HG03342 (cell line): ENCODE results near the gene DOP1B.
"Not testable (repeated sequence)": the region's sequence is repeated elsewhere in the genome, so short reads cannot be mapped to it uniquely, and the experiment has no call there.

Experiments used
- ATAC-seq: cut with Tn5 transposase; IDR thresholded peaks from one replicate; pipeline ENCODE4 v1.9.1; 2021; ENCODE audit warnings: mild to moderate bottlenecking, moderate library complexity; ENCODE audit not compliant: unreplicated experiment

DOP1B gene

DNA sequence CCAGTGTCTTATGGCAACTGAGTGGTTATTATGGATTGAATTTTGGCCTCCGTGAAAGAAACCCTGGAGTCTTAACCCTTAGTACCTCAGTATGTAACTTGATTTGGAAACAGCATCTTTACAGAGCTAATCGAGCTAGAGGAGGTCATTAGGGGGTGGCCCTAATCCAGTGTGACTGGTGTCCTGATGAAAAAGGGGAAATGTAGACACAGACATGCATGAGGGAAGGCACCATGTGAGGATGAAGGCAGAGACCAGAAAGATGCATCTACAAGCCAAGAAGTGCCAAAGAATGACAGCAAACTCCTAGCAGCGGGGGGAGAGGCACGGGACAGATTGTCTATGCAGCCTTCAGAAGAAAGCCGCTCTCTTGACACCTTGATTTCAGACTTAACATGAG is 14.7 kb downstream of the DOP1B start:
- no peak for ATAC-seq

GRCh38 chr21:36171741-36172331 is 15.2 kb downstream of the DOP1B start:
- no peak for ATAC-seq

- ATAC-seq, result no peak
These were observed 18.2 kb downstream of the DOP1B start for GRCh38 chr21:36174780-36175179.

DNA sequence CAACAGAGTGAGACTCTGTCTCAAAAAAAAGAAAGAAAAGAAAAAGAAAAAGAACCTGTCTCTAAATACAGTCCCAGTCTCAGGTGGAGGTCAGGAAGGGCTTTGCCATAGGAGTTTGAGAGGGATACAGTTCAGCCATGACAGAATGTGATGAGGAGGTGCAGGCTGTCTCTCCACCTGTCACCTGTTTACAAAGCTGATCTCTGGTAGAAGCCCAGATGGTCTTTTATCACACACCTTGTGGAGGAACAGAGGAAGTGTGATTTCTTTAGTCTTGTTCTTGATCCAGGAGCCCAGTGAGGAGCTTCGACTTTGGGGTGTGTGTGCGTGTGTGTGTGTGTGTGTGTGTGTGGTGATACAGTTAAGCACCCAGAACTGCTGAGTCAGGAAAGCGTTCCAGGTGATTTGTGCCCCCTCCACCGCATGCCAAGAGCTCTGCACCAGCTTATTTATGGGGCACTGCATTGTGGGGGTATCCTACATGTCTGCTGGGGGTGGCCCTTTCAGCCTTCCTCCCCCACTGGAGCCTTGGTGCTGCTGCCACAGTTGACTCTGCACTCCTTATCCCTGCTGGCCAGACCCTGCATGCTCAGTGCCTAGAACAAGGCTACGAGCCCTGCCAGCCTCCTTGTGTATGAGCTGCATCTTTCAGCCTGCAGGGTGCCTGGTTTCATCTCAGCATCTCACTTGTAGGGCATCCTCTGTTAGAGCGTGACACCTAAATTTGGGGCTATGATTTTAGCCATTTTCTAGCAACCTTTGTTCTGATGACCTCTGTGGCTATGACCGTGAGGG is 19.3 kb downstream of the DOP1B start:
- no peak for ATAC-seq

DNA sequence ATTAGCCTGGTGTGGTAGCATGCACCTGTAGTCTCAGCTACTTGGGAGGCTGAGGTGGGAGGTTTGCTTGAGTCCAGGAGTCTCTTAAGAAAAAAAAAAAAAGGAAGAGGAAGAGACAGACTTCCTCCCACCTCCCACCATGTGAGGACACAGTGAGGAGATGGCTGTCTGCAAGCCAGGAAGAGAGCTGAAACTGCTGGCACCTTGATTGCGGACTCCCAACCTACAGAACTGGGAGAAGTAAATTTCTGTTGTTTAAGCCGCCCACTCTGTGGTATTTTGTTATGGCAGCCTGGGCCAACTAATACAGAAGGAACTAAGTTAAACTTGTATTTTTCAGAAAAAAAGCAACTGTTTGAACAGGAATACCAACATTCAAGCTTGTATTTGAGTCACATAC is 21.7 kb downstream of the DOP1B start:
- ATAC-seq, result no peak

- no peak for ATAC-seq
These were observed 22.5 kb downstream of the DOP1B start for GRCh38 chr21:36179145-36179544.

DNA sequence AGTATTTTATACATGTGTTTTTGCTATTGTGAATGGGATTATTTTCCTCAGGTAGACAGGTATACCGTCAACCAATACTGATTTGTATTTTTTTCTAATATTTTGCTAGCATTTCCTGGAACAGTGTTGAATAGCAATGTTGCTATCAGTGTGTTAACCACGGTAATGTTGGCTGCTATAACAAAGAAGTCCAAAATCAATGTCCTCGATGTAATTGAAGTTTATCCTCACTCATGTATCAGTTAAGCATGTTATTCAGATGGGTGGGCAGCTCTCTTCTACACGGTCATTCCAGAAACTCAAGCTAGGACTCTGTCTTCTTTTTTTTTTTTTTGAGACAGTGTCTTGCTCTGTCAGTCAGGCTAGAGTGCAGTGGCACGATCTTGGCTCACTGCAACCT is 24.3 kb downstream of the DOP1B start:
- no peak for ATAC-seq

DNA sequence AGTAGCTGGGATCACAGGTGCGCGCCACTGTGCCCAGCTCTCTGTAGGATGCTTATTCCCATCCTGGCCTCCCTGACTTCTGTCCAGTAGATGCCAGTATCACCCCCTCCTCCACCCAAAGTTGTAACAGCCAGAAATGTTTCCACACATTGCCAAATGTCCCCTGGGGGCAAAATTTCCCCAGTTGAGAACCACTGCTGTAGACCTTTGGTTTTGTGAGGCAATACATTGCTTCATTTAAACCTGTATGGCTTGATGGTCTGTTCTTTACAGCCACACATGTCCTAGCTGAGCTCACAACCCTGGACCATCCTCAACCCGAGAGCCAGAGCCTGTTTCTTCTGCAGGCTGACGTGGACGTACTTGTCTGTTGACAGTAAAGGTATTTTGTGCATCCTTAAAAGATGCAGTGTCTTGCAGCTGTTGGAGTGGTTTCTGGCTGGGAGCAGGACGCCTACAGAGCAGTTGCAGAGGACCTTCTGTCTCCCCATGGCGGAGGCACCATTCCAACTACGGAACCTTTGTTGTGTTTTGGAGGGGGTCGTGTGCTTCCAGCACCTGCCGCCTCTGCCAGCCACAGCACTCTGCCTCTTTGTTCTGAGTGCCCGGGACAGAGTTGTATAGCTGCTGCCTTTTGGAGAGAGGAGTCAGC is 26.6 kb downstream of the DOP1B start:
- ATAC-seq, result no peak

GRCh38 chr21:36184545-36184944 is 27.9 kb downstream of the DOP1B start:
- ATAC-seq, result no peak

DNA sequence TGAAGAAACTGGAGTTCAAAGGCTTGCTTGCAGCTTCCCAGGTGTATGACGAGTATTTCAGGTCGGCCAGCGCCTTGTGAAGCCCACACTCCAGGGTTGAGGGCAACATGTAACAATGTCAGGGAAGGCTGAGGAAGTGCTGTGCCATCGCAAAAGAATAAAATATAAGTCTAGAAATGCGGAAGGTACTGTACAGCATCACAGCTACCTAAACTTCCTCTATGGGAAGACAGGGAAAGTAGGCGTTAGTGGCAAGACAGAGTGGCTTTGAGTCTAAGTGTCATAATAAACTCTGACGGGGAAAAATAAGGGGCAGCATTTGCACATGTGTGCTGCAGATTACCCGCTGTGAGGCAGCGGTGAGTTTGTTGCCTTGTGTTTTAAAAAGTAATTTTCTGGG is 28.9 kb downstream of the DOP1B start:
- no peak for ATAC-seq

DNA sequence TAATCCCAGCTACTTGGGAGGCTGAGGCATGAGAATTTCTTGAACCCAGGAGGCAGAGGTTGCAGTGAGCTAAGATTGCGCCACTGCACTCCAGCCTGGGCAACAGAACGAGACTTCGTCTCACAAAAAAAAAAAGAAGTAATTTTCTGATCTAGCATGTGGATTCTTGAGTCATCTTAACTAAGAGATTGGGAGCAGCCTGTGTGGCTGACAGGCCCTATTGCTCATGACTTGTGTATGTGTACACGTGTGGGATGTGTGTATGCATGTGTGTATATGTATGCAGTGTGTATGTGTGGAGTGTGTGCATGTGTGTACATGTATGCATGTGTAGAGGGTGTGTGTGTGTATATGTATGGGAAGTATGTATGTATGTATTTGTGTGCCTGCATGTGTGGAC is 29.5 kb downstream of the DOP1B start:
- ATAC-seq, result no peak

GRCh38 chr21:36186506-36187399 is 30.1 kb downstream of the DOP1B start:
- ATAC-seq, result no peak

DNA sequence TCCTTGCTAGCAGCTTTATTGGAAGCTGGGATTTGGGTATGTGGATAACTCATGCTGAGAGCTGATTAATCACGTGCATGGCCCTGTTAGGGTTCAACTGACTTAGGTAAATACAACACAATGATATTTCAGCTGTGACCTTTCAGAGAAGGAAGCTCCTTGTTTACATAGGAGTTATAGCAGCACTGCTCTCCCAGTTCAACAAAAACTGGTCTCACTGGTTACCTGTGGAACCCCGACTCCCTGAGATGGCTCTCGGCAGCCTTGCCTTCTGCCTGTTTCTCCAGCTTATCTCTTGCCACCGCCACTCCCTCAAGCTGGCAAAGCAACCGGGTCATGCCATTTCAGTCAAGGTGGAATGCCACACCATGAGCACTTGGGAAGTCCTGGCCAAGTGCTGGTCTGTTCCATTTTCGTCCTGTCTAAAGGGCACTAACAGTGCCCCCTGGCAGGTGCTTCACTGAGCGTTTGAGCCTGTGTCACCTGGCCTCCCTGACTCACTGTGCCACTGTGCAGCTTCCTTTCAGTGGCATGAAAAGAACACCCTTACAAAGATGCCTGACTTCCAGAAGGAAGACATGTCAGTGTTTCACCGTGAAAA is 31.6 kb downstream of the DOP1B start:
- no peak for ATAC-seq

GRCh38 chr21:36188937-36189336 is 32.3 kb downstream of the DOP1B start:
- no peak for ATAC-seq

DNA sequence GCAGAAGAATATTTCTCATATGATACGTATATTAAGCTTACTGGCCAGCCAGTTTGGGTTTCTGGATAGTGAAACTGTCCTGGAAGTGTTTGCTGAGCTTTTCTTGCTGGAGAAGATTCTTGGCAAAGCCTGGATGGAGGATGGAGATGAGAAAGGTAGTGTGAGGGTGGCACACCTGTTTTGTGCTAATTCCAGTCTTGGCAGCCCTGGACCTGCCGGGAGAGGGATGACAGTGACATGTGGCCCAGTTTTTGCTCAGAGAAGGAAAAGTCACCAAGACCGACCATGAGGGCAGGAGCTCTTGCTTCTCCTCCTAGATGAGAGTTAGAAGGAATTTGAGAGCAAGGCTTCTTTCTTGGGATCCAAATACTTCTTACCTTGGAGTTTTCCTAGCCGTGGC is 34.1 kb downstream of the DOP1B start:
- ATAC-seq, result no peak

GRCh38 chr21:36193200-36193599 is 36.6 kb downstream of the DOP1B start:
- ATAC-seq, result no peak

GRCh38 chr21:36194024-36194423 is 37.4 kb downstream of the DOP1B start:
- no peak for ATAC-seq

DNA sequence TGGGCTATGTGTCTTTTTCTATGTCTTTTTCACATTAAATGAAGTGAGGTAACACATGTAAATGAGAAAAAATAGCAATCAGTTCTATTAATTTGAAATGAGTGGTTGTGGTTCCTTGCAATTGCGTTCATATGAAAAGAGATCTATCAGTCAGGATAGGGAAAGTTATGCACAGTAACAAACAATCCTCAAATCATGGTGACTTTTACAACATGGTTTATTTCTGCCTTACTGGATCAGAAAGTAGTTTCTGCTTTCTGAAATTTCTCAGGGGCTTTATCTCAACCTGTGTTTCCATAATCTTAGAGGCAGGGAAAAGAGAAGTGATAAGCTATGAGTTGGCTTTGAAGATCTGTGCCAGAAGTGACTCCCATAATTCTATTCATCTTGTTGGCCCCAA is 39.0 kb downstream of the DOP1B start:
- no peak for ATAC-seq

DNA sequence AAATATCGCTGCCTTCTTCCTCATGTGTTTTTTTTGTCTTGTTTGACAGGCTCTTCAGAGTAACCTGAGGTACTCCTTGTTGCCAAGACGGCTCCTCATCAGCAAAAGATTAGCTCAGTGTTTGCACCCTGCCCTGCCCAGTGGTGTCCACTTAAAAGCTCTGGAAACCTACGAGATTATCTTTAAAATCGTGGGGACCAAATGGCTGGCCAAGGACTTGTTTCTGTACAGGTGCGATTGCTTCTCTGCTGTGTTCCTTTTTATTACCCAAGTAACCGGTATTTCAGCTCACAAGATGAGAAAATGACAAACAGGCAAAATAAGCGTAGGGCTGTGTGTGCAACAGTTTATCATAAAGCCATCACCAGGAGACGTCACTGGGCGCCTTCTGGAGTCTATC is 42.4 kb downstream of the DOP1B start:
- no peak for ATAC-seq

DNA sequence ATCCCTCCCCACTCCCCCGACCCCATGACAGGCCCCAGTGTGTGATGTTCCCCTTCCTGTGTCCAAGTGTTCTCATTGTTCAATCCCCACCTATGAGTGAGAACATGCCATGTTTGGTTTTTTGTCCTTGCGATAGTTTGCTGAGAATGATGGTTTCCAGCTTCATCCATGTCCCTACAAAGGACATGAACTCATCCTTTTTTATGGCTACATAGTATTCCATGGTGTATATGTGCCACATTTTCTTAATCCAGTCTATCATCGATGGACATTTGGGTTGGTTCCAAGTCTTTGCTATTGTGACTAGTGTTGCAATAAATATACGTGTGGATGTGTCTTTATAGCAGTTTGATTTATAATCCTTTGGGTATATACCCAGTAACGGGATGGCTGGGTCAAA is 43.0 kb downstream of the DOP1B start:
- not testable (repeated sequence) for ATAC-seq

- no peak for ATAC-seq
These were observed 43.5 kb downstream of the DOP1B start for GRCh38 chr21:36200081-36200561.
